Left cardiac atrium (tissue), 4 donors: ENCODE measurements around the gene SYCE1. TPM values are rescaled to one million over a fixed set of nuclear protein-coding genes. Genes with fewer than 3 reads are reported as not detected.
A peak's percentile ranks its signal among the peaks of the same experiment; 100 is the strongest.
"Not testable (repeated sequence)": the region's sequence is repeated elsewhere in the genome, so short reads cannot be mapped to it uniquely, and the experiment has no call there.

ENCODE experiments used
- ATAC-seq, 2 donors: fragments of 200-7000 bp; cut with Tn5 transposase; one replicate each; pipeline ENCODE4 v1.9.1; 2020; ENCODE audit warnings: mild to moderate bottlenecking in 2 of 2, moderate library complexity in 2 of 2
- DNase-seq: peaks from one replicate; pipeline ENCODE4 v3.0.0-alpha.2; 2020
- intact Hi-C, 2 donors: fragments of 100-400 bp; cut with DNase I; formaldehyde crosslinking; loops; one replicate each; pipeline versions ENCODE4 v1.14.1 to v1.15.1; 2022 to 2023
- total RNA-seq, 2 donors: library from RNA; stranded (reverse); fragmentation: NEBNext Ultra II Directional; extraction: Animal tissue kit (Norgen Biotek cat#: 25700); gene quantifications; one replicate each; pipeline ENCODE4 v1.2.1, GENCODE V29; 2021
- donor health status: DM: no; HTN: yes; CAD: no.
- donor health status: DM: no; HTN: yes; CAD: no; lungs with severe emphysema.
- donor health status: DM: yes; HTN: yes; CAD: no.
- donor health status: Dilated cardiomyopathy.

Gene SYCE1
- total RNA-seq, 2 donors from 2014 or later: 0.62 to 0.84 TPM

- DNase-seq (no peak), ATAC-seq (no peak)
- intact Hi-C loops: no loop called here
Measured at GRCh38 chr10:133567609-133568286, 2.4 kb upstream of the SYCE1 start.

- intact Hi-C loops: no loop called here
- DNase-seq (no peak), ATAC-seq (no peak)
Measured at GRCh38 chr10:133567119-133567518, 1.7 kb upstream of the SYCE1 start.

GRCh38 chr10:133564816-133565215 lies 567 bp downstream of the SYCE1 start:
- intact Hi-C loops: no loop called here
- DNase-seq (no peak), ATAC-seq (no peak)

- DNase-seq (no peak), ATAC-seq (no peak)
- intact Hi-C loops: no loop called here
Measured at GRCh38 chr10:133559216-133559615, 6.2 kb downstream of the SYCE1 start.

- no peak for ATAC-seq
- intact Hi-C loops: no loop called here
Measured at GRCh38 chr10:133557381-133557780, 8.0 kb downstream of the SYCE1 start.

GRCh38 chr10:133555521-133555920 lies 9.9 kb downstream of the SYCE1 start:
- intact Hi-C loops: no loop called here
- ATAC-seq (no peak), DNase-seq (no peak)

More at GRCh38 chr10:133557381-133557780, 8.0 kb downstream of the SYCE1 start:
- DNase-seq: no peak

GRCh38 chr10:133554600-133554999 lies 10.8 kb downstream of the SYCE1 start:
- ATAC-seq (no peak), DNase-seq (no peak)
- intact Hi-C loops: no loop called here

GRCh38 chr10:133544506-133544905 lies 20.9 kb downstream of the SYCE1 start:
- intact Hi-C loops: no loop called here
- no peak for DNase-seq
- ATAC-seq: no peak

- intact Hi-C loops, ATAC-seq, DNase-seq: not testable (repeated sequence)
Measured at GRCh38 chr10:133541441-133541975, 23.9 kb downstream of the SYCE1 start.

- ATAC-seq (no peak), DNase-seq (no peak)
- intact Hi-C loops: no loop called here
Measured at GRCh38 chr10:133537546-133538545, 27.5 kb downstream of the SYCE1 start.

- DNase-seq (no peak), ATAC-seq (no peak)
- intact Hi-C loops: no loop called here
Measured at GRCh38 chr10:133536198-133536597, 29.2 kb downstream of the SYCE1 start.

GRCh38 chr10:133534417-133534816 lies 31.0 kb downstream of the SYCE1 start:
- intact Hi-C loops: no loop called here
- DNase-seq: no peak
- ATAC-seq: no peak

- intact Hi-C loops: no loop called here
- DNase-seq (no peak), ATAC-seq (no peak)
Measured at GRCh38 chr10:133532871-133533270, 32.5 kb downstream of the SYCE1 start.

- DNase-seq: no peak
- no peak for ATAC-seq
- intact Hi-C loops: no loop called here
Measured at GRCh38 chr10:133530506-133530905, 34.9 kb downstream of the SYCE1 start.

- DNase-seq: no peak
- ATAC-seq: no peak
- intact Hi-C loops: loop anchor here in 1 of 2 donors (10.0 kb wide), 1 partner anchor 195 kb away; the partner anchor contains the start of gene CALY
Measured at GRCh38 chr10:133529576-133529946, 35.8 kb downstream of the SYCE1 start.

GRCh38 chr10:133528845-133529575 lies 36.4 kb downstream of the SYCE1 start:
- intact Hi-C loops: loop anchor here in 1 of 2 donors (10.0 kb wide), 1 partner anchor 194 kb away; the partner anchor contains the start of gene CALY
- DNase-seq (no peak), ATAC-seq (peak; percentile 36 to 80)

GRCh38 chr10:133528296-133528844 lies 37.0 kb downstream of the SYCE1 start:
- intact Hi-C loops: loop anchor here in 1 of 2 donors (10.0 kb wide), 1 partner anchor 194 kb away; the partner anchor contains the start of gene CALY
- ATAC-seq (peak; percentile 24 to 41), DNase-seq (no peak)

- ATAC-seq (peak in 1 of 2 donors; percentile 34), DNase-seq (no peak)
- intact Hi-C loops: loop anchor here in 1 of 2 donors (10.0 kb wide), 1 partner anchor 193 kb away; the partner anchor contains the start of gene CALY
Measured at GRCh38 chr10:133527771-133528271, 37.6 kb downstream of the SYCE1 start.
